ENCODE data around the gene TMCC2.
"Not testable (repeated sequence)": the region's sequence is repeated elsewhere in the genome, so short reads cannot be mapped to it uniquely, and the experiment has no call there.

Gene TMCC2

DNA sequence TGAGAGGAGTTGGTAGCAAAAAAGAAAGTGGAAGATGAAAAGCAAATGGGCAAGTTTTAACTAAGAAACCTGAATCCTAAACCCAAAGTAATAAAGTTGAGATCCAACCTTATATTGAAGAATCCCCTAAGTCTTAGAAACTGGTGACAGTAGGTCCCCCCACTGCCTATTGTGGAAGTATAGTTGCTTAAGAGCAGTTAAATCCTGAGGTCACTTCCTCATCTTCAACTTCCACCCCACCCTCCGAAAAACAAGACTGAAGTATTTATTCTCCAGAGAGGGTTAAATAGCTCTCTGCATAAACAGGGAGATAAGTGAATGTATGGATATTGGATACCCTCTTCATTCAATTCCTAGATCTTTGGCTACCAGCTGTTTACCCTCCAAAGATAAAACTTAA is 13.0 kb upstream of the TMCC2 start:
- no peak for DNase-seq

GRCh38 chr1:205216588-205216987 is 11.2 kb upstream of the TMCC2 start:
- no peak for DNase-seq

- DNase-seq = no peak
These were observed 10.3 kb upstream of the TMCC2 start for GRCh38 chr1:205217418-205217817.

GRCh38 chr1:205220421-205220820 is 7.3 kb upstream of the TMCC2 start:
- DNase-seq = no peak

- peak; percentile 66 for DNase-seq
These were observed 3.0 kb upstream of the TMCC2 start for GRCh38 chr1:205224736-205225135.

GRCh38 chr1:205225901-205226765 is 1.6 kb upstream of the TMCC2 start:
- peak; percentile 52 for DNase-seq

DNA sequence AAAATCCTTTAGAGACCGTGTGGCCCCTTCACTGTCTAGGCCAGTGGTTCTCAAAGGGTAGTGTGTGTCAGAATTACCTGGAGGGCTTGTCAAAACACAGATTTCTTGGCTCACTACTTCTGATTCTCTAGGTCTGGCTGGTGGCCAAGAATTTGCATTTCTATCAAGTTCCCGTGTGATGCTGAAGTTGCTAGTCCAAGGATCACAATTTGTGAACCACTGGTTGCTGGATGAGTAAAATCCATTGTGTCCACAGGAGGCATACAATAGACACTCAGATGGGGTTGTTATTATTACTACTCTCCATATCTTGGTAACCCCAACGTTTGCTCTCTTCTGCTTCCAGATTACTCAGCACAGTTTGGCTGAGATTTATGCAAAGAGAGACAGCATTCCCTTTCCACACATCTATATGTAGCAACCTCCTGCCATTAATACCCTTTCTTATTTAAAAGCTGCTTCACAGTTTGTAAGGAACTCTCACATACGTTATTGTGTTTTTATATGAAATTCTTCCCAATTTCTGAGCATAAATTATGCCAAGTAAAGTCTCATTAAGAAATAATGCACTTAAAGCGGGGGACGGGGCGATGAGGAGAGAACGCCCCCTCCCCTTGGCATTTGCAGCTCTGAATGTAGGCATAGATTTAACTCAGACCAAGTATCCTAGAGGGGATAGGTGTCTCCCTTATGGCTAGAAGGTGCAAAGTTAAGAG is 720 bp upstream of the TMCC2 start:
- DNase-seq = no peak

DNA sequence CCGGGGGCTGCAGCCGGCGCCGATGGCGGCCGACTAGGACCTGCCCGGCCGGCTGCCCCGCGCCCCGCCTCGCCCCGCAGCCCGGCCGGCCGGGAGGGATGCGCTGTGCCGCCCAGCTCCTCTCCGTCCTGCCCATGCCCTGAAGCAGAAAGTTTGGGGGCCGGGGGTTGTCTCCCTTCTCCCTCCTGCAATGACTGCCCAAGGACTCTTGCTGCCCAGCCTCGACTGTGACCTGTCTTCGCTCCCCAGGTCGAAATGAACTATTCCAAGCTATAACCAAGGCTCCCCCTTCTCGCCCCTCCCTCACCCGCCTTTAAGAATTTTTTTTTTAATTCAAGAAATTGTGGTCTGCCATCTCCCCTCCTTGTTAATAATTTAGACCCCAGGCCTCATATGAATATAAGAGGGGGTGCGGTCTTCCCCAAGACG is 361 bp downstream of the TMCC2 start:
- DNase-seq = no peak

DNA sequence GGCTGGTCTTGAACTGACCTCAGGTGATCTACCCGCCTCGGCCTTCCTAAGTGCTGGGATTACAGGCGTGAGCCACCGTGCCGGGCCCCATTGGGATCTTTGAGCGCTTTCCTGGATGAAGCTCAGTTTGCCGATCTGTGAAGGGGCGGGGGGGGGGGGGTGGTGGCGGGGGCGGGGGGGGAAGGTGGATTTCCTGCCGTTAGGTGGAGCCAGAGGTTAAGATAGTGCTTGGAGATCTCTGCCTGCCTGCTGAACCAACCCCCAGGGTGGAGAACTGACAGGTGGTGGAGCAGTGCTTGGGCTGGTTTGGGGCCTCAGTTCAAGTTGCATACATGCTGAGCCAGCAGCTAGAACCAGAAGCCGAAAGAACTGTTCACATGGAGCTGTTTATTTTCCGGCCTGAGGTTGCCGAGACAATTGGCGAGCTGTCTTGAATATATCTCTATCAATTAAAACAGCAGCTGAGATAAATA is 1.7 kb downstream of the TMCC2 start:
- peak; percentile 80 for DNase-seq

GRCh38 chr1:205229916-205230700 is 2.4 kb downstream of the TMCC2 start:
- no peak for DNase-seq

- DNase-seq = no peak
These were observed 3.2 kb downstream of the TMCC2 start for GRCh38 chr1:205230982-205231381.

DNA sequence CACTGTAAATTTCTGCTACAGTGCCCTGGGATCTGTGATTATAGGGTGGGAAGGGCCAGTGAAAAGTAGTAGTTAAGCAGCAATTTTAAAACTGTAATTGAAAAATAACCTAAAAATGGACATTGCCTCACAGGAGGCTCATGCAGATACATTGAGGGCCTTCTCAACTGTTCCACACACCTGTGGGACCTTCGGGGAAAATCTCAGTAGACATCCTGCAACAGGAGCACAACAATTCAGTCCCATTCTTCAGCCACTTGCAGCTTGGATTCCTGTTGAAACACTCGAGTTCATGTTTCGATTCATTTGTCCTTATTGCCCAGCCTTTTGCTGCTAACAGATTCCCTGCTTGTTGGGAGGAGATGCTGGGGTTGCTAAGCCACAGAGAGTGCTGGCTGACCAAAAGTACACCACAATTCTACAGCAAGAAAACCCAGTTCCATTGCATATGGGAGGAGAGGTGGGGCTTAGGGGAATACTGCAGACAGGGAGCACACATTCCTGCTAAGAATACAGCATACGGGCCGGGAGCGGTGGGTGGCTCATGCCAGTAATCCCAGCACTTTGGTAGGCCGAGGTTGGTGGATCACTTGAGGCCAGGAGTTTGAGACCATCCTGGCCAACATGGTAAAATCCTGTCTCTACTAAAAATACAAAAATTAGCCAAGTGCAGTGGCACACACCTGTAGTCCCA is 4.5 kb downstream of the TMCC2 start:
- no peak for DNase-seq

DNA sequence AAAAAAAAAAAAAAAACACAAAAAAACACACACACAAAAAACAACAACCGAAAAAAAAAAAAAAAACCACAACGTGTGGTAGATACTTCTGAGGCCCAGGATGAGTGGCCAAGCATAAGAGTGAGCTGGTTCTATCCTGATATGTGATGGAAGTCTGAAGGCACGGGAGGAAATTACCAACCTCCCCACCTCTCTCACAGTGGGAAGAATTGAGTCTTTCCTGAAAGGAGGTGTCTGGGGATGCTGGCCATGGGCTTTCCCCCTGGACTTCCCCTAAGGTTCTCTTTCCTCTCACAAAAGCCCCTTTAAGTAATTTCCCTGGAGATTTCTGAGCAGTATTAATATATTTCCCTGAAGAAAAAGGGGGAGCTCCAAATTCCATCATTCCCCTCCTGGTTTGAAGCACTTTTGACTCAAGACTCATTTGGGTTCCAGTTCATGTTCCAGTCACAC is 5.2 kb downstream of the TMCC2 start:
- DNase-seq = no peak

- DNase-seq = not testable (repeated sequence)
These were observed 6.2 kb downstream of the TMCC2 start for GRCh38 chr1:205233986-205234385.

GRCh38 chr1:205235951-205236350 is 8.2 kb downstream of the TMCC2 start:
- DNase-seq = no peak

DNA sequence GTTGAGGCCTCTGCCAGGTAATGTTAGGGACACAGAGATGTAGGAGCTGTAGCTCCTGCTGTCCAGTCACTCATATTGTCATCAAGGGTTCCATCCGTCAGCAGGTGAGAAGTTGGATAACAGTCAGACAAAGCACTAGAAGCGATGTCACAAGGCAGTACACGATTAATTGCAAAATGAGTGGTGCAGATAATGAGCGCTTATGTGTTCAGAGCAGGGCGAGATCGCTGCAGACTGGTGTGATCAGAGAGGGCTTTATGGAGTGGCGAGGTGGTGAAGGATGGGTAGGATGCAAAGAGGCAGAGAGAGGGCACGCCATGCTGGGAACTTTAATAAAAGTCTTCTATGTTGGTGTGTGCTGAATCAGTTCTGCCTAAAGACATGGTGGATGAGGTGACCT is 8.8 kb downstream of the TMCC2 start:
- DNase-seq = no peak

DNA sequence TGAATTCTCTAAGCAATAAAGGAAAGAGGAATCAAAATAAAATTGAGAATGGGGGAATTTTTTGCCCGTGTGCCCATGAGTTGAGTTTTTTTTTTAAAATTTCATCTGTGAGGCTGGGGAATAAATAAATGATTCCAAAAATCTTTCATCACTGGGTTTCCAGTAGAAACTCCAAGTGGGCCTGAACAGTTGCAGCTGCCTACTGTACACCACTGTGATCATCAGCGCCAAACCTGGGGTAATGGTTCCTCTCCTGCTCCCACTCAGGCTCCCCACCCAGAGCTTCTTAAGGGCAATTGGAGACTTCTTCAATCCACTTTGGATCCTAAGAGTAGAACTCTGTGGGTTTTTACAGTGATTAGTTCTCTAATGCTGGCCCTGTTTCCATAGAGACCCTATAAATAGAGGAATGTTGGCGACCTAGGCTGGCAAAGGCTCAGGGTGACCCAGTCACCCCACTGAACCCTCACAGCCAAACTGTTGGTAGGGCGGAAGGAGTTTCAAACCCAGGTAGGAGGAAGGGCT is 9.3 kb downstream of the TMCC2 start:
- DNase-seq = no peak

DNA sequence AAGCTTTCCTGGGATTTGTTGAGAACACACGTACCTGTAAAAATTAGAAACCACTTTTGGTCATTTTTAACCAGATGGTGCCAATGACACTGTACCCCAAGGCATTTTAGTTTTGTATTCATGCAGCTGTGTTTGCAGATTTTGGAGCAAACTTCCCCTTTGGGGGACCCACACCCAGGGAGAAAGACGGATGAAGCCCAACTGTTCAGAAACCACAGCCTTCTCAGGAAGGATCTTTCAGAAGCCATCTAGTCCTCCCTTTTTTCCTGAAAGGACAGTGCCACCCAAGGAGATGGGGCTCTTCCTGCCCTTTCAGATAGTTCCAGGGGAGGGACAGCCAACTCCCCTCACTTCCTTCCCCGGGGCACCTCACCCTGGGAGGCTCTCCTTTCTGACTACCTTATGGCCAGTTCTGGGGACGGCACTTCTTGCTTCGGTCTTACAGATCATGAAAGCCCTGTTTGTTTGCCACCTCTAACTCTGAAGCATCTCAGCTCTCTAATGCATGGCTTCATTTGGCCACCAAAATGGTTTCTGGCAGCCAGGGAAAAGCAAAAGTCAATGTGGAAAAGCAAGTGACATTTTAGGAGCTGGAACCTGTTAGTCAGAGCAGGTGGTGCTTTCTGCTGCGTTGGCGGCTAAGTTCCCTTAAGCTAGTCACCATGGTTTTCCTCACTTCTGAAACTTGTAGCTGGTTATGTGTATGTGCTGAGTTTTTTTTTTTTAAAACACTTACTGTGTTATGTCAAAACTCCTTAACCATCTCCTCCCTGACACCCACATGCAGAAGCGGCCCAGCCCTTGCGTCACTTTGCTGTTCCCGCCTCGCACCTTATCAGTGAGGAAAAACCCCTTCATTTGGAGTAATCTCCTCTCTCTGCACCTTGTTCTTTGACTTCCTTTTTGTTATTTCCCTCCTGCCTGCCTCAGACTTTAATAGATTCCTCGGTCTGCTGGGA is 10.1 kb downstream of the TMCC2 start:
- no peak for DNase-seq

DNA sequence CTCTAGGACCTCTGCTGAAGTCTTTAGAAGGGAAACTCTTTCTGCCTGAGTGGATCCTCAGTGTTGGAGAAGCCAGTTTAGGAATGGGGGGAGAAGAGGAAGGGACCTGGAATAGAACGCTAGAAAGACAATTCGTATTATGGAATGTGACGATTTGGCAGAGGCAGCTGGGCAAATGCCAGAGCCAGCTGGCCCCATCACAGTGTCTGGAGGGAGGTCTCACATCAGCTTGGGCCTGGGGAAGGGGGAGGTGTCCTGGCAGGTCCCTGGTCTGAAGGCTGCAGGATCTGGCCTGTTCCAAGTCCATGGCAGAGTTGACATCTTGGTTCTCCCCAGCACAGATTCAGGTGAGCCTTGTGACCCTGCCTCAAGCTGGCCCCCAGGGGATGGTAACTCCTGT is 11.3 kb downstream of the TMCC2 start:
- DNase-seq = no peak

GRCh38 chr1:205240118-205240517 is 12.4 kb downstream of the TMCC2 start:
- no peak for DNase-seq

DNA sequence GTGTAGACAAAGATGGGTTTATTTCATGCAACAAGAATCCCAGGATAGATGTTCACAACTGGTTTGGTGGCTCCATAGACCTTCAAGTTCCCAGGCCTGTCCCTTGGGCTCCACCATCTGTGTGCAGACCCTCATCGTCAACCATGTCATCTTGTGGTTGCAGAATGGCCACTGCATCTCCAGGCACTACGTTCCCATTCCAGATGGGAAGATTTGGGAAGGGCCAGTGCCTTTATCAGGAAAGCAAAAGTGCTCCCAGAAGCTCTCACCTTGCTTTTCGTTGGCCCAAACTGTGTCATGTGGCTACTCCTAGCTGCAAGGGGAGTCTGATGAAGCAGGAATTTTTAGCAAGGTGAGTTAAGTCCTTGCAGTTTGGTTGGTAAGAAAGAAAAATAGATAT is 12.8 kb downstream of the TMCC2 start:
- DNase-seq = no peak

Measured in COR-L47 (cell line).